ENCODE results near the gene RTL5.
"Not testable (repeated sequence)": the region's sequence is repeated elsewhere in the genome, so short reads cannot be mapped to it uniquely, and the experiment has no call there.

The RTL5 gene

DNA sequence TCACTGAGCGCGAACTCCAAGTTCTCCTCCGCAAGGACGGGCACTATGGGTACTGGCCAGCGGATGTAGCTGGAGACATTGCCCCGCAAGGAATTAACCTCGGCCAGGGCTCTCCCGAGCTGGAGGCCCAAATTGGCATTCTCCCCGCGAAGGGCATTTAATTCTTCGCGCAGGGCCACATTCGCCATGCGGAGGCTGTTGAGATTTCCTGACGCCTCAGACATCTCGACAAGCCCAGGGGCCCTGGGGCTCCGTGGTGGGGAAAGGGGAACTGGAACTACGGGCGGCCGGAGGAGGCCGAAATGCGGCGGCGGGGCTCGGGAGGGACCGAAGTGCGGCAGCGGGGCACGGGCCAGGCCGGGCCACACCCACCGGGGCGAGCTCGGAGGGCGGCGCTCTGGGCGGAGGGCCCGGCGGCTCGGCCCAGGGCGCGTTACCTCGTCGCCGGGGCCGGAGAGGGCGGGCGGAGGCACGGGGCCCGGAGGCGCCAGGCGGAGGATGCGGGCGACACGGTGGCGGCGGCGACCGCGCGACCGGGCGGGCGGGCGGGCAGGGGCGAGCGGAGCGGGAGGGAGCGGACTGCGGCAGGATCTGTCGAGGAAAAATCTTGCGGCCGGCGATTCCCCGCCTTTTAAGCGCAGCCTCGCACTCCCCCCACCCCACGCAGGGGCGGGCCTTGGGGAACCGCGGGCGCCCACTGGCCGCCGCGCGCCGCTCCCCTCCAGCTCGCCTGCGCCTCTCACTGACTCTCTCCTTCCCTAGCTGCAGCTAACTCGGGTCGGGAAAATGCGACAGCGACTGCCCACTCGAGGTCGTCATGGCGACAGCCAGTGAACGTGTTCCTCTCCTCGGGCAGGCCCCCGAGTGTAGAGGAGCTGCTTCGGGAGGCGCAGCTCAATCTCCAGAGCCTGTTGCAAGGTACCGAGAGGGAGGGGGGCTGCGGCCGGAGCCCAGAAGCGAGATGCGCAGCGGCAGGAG is at the start of gene RTL5:
Gene RTL5, minus strand, starts transcription at position 599 of the 978 bp plus-strand sequence.
- DNase-seq: peak; percentile 96

- peak; percentile 55 for DNase-seq
Observed at GRCh38 chrX:72180539-72180938, 48.8 kb upstream of the RTL5 start.

- no peak for DNase-seq
Observed at GRCh38 chrX:72176981-72177380, 45.3 kb upstream of the RTL5 start.

DNA sequence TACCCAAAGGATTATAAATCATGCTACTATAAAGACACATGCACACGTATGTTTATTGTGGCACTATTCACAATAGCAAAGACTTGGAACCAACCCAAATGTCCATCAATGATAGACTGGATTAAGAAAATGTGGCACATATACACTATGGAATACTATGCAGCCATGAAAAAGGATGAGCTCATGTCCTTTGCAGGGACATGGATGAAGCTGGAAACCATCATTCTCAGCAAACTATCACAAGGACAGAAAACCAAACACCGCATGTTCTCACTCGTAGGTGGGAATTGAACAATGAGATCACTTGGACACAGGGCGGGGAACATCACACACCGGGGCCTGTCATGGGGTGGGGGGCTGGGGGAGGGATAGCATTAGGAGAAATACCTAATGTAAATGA is 44.6 kb upstream of the RTL5 start:
- not testable (repeated sequence) for DNase-seq

DNA sequence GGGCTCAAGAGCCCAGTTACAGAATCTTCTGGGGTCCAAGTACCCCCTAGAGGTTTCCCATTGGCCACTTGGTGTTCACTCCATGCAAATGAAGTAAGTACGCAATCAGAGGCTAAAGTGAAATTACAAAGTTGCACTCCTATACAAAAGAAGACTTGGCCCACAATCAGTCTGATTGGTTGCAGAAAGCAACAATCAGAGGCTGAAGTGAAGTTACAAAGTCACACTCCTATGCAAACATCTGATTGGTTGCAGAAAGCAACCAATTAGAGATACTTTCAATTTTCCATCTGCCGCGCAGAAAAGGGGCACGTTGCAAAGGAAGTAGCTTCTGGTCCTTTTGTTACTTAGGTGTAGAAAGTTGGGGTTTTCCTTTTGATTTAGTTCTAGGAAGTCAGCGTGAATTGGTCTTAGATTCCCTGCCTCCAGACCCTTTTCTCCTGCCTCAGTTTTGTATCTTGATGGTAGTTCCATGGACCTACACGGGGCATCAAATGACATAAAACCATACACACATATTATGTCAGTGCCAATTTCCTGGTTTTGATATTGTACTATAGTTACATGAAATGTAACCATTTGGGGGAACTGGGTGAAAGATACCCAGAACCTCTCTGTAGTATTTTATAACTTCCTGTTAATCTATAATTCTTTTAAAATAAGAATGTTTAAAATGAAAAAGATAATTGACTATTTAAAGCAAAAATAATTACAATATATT is 37.5 kb upstream of the RTL5 start:
- DNase-seq: no peak

DNA sequence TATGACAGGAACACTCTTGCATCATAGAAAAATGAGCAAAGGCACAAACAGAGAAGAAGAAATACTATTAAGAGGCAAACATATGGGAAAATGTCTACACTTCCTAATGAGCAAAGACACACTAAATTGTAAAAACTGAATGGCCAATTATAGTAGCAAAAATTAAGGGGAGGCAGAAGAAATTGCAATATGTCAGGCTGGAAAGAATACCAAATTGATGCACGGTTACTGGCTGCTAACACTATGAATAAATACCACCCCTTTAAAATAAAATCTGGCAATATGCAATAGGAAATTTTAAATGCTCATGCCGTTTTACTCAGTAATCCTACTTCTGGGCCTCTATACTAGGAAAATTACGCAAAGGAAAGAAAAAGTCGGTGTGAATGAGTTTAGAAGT is 33.8 kb upstream of the RTL5 start:
- DNase-seq: no peak

DNA sequence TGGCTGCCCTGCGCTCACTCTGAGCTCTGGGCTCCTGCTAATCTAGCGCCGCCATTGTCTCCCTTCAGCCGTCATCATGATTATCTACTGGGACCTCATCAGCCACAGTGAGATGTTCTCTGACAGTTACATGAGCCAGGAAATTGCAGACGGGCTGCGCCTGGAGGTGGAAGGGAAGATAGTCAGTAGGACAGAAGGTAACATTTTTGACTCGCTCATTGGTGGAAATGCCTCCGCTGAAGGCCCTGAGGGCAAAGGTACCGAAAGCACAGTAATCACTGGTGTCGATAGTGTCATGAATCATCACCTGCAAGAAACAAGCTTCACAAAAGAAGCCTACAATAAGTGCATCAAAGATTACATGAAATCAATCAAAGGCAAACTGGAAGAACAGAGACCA is 28.1 kb upstream of the RTL5 start:
- no peak for DNase-seq

GRCh38 chrX:72158773-72159172 is 27.1 kb upstream of the RTL5 start:
- DNase-seq: no peak

- DNase-seq: no peak
Observed at GRCh38 chrX:72146527-72146926, 14.8 kb upstream of the RTL5 start.

DNA sequence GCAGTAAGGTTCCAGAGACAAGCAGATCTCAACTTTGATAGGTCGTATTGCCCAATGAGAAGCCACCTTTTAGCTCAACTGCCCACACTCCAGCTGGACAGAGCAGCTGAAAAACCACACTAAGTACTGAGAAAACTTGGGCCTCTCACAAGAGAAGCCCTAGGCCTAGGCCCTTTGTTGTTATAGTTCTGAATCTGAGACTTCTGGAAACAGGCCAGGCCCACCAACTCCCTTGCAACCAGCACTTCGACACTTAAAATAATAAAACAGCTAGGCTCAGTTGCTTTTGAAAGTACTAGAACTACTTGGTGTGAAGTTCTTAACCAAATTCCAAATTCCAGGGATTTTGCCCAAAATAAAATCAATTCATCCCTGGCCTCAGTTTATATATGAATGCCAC is 13.5 kb upstream of the RTL5 start:
- DNase-seq: no peak

GRCh38 chrX:72143609-72143907 is 11.8 kb upstream of the RTL5 start:
- DNase-seq: peak; percentile 30

DNA sequence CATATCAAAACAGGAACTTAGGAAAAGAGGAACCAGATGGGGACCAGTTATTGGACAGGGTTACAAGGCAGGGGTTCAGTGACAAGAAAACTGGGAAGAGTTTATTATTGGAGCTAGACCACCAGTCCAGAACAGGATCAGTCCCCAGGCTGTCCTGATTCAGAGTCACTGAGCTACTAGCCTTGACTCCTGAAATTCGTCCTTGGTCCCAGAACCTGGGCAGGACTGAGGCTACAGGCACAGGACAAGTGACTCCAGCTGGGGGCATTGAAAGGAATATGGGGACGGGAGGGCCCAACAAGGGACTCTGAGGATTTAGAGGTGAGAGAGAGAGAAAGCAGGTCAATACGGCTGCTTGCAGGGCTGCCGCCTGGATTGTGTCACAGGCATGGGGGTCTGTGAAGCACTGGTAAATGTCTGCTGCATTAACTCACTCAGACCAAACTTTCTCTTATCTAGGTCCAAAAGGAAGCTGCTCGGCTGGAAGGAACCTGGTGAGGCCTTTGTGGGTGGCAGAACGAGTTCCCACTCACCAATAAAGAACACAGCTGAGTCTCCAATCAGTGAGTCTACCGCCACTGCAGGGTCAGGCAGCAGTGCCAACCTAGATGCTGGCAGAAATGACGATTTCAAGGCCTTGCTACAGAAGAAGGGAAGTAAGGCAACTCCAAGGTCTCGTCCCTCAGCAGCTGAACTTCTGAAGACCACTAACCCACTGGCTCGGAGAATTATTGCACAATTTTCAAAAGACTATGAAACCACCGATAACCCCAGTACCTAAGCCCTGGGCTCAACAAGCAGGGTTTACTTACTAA is 11.3 kb upstream of the RTL5 start:
- DNase-seq: peak; percentile 38

- peak; percentile 98 for DNase-seq
Observed at GRCh38 chrX:72142094-72142793, 10.5 kb upstream of the RTL5 start.

GRCh38 chrX:72141372-72142004 is 9.8 kb upstream of the RTL5 start:
- DNase-seq: peak; percentile 34

GRCh38 chrX:72139538-72139937 is 7.8 kb upstream of the RTL5 start:
- DNase-seq: no peak

DNA sequence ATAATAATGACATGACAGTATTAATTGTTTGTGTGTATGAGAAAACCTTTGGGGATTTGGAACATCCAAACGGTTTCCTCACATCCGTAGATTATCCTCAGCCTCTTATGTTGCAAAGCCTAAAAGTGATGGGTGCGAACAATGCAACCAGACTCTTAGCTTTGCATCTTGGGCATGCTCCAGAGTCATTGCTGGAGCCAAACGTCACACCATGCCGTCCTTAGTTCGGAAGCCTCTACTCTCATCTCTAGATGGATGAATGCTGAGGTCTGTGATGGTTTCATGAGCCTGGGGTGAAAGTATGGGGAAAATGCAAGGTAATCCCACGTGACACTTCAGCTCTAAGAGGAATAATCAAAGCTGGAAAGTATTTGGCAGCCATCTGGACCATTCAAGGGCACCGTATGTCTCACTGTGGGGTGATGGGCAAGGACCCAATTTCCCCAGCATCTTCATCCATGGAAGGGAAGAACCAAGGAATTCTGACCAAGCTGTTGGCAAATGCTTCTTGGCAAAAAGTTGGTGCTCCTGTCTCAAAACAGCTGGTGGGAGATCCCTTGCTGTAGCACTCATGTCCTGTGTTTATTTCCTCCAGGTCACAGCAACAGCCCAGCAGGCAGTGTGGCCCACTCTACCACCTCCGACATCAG is 6.3 kb upstream of the RTL5 start:
- no peak for DNase-seq

GRCh38 chrX:72133851-72134546 is 2.3 kb upstream of the RTL5 start:
- DNase-seq: no peak

DNA sequence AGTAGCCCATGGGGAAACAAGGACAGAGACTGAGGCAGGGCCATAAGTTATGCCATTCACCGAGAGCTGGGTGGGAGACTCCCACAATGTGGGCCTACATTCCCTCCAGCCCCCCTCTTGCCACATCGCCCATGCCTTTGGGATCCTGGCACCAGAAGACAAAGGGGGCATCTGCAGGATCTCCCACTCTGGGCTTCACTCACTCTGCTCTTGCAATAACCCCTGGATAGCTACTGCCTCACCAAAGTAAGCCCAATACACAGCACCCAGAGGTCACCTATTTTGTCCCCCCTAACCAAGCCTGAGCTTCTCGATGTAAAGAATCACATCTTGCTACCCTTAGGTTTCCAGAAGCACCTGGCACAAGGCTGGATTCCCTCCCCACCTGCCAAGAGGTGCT is 741 bp upstream of the RTL5 start:
- no peak for DNase-seq

GRCh38 chrX:72130762-72131250 is 909 bp downstream of the RTL5 start:
- DNase-seq: no peak

DNA sequence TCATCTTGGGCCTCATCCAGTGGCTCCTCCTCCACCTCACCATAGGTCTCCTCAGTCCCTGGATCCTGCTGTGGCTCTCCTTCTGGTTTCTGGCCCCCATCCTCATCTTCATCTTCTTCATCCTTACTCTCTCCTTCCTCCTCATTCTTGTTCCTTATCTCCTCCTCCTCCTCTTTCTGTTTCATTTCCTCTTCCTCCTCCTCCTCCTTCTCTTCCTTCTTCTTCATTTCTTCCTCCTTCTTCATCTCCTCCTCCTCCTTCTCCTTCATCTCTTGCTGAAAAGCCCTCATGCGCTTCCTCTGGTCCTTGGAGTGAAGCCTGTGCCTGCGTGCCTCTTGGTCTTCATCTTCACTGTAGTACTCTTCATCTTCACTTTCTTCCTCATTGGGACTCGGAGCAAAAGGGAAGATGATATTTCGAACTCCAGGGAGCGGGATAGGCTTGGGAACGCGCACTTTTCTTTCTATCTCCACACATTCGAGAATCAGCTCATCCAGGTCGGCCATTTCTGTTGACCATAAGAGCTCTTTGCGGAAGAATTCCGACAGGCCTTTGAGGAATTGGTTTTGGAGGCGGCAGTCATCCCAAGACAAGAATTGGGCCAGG is 1.5 kb downstream of the RTL5 start:
- no peak for DNase-seq
